ENCODE data around the gene TNFAIP3.

- TF ChIP-seq, protein P1, sequence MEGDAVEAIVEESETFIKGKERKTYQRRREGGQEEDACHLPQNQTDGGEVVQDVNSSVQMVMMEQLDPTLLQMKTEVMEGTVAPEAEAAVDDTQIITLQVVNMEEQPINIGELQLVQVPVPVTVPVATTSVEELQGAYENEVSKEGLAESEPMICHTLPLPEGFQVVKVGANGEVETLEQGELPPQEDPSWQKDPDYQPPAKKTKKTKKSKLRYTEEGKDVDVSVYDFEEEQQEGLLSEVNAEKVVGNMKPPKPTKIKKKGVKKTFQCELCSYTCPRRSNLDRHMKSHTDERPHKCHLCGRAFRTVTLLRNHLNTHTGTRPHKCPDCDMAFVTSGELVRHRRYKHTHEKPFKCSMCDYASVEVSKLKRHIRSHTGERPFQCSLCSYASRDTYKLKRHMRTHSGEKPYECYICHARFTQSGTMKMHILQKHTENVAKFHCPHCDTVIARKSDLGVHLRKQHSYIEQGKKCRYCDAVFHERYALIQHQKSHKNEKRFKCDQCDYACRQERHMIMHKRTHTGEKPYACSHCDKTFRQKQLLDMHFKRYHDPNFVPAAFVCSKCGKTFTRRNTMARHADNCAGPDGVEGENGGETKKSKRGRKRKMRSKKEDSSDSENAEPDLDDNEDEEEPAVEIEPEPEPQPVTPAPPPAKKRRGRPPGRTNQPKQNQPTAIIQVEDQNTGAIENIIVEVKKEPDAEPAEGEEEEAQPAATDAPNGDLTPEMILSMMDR (IDR thresholded peaks at IDR 0.05; ENCODE audit: borderline replicate concordance, extremely low read depth, low read length, poor library complexity, severe bottlenecking) = no peak
- TF ChIP-seq EZH2 (IDR thresholded peaks at IDR 0.05; ENCODE audit: borderline replicate concordance, low read depth, low read length, severe bottlenecking) = no peak
Measured at GRCh38 chr6:137830511-137830911, 36.5 kb upstream of the TNFAIP3 start.
